ENCODE data around the gene YIPF1. TPM values are rescaled to one million over a fixed set of nuclear protein-coding genes. Genes with fewer than 3 reads are reported as not detected.

YIPF1 gene
- polyA plus RNA-seq, 3 donors, result 24.4 to 51.9 (median 42.1) TPM

DNA sequence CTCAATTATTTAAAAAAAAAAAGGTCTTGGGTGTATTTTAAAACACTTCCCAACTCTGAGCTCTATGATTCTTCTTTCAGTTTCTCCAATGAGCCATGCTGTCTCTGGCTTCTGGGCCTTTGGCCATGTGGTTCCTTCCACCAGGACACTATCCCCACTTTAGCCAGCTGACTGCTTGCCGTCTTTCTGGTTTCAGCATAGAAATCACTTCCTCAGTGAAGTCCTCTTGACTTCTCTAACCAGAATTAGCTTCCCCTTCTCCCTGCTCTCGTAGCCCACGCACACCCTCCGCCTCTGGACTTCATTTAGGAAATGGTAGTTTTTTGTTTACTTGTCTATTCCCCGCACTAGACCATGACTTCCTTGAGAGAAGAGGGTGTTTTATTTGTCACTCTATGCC is 3.3 kb upstream of the YIPF1 start:
- H3K4me3 Mint-ChIP-seq, result peak overlapping the region; percentile 63 to 84
- peaks cover 0 to 1% of the 10 kb centered on the region in 2 donors for H3K36me3 Mint-ChIP-seq
- peak overlapping the region; percentile 39 for H2AFZ ChIP-seq (ENCODE audit: insufficient read depth, low read depth, low read length, poor library complexity, severe bottlenecking)
- peaks cover 0 to 2% (median 2%) of the 10 kb centered on the region in 3 donors for H3K27me3 Mint-ChIP-seq (ENCODE audit: low read depth in 3 of 3)
- no peaks in the 10 kb centered on the region for H4K20me1 ChIP-seq (ENCODE audit: insufficient read depth, low read length)
- peak overlapping the region; percentile 80 to 81 for H3K27ac ChIP-seq (ENCODE audit: low read depth in 1 of 2, low read length in 2 of 2)
- no peaks in the 10 kb centered on the region for H3K9me3 ChIP-seq (replicated peaks in 1 of 2; ENCODE audit: control insufficient read depth in 1 of 2, insufficient read depth in 1 of 2, low read length in 2 of 2)
- no peaks in the 10 kb centered on the region for H3K79me2 ChIP-seq (ENCODE audit: insufficient read depth, low read length)
- no peak overlapping the region for H3K9ac ChIP-seq (ENCODE audit: insufficient read depth, low read length, poor library complexity, severe bottlenecking)
- DNase-seq, result peak; percentile 79 to 92 (median 80)
- H3K9me3 Mint-ChIP-seq, result no peaks in the 10 kb centered on the region
- no CpG with 5 or more reads among the region's 5 CpGs for WGBS (ENCODE audit: insufficient coverage)
- TF ChIP-seq CTCF (IDR thresholded peaks at IDR 0.05), result no peak
- H3K36me3 ChIP-seq (replicated peaks in 1 of 2; ENCODE audit: control insufficient read depth in 1 of 2, insufficient read depth in 2 of 2, low read length in 2 of 2), result peaks cover 3 to 7% of the 10 kb centered on the region in 2 donors
- peak overlapping the region; percentile 57 for H3K4me2 ChIP-seq (replicated peaks; ENCODE audit: extremely low read depth, low read length, poor library complexity, severe bottlenecking)
- peak overlapping the region; percentile 80 to 95 (median 91) for H3K27ac Mint-ChIP-seq
- peaks cover 49% of the 10 kb centered on the region for H3K4me1 Mint-ChIP-seq
- H3K27me3 ChIP-seq (ENCODE audit: control insufficient read depth in 2 of 2, insufficient read depth in 2 of 2, low read length in 2 of 2), result no peaks in the 10 kb centered on the region
- peaks cover 29 to 43% of the 10 kb centered on the region in 2 donors for H3K4me1 ChIP-seq (ENCODE audit: control insufficient read depth in 1 of 2, insufficient read depth in 2 of 2, low read length in 2 of 2)
- peak overlapping the region in 1 of 3 experiments; percentile 18 for H3K4me3 ChIP-seq (replicated peaks in 1 of 3; ENCODE audit: low read depth in 2 of 3, low read length in 3 of 3)
- intact Hi-C loops (cut with micrococcal nuclease), result loop anchor here in 1 of 2 donors (5.0 to 10.0 kb wide), 2 partner anchors 56 to 162 kb away; partner anchors contain the start of genes NDC1, TCEANC2 and TMEM59

GRCh38 chr1:53891678-53892077 is 2.1 kb upstream of the YIPF1 start:
- H4K20me1 ChIP-seq (ENCODE audit: insufficient read depth, low read length), result no peaks in the 10 kb centered on the region
- H3K4me2 ChIP-seq (replicated peaks; ENCODE audit: extremely low read depth, low read length, poor library complexity, severe bottlenecking), result no peak overlapping the region
- H3K9me3 Mint-ChIP-seq, result no peaks in the 10 kb centered on the region
- H2AFZ ChIP-seq (ENCODE audit: insufficient read depth, low read depth, low read length, poor library complexity, severe bottlenecking), result no peak overlapping the region
- peaks cover 0 to 4% (median 2%) of the 10 kb centered on the region in 3 donors for H3K27me3 Mint-ChIP-seq (ENCODE audit: low read depth in 3 of 3)
- H3K36me3 Mint-ChIP-seq, result peaks cover 7 to 14% of the 10 kb centered on the region in 2 donors
- H3K9me3 ChIP-seq (replicated peaks in 1 of 2; ENCODE audit: control insufficient read depth in 1 of 2, insufficient read depth in 1 of 2, low read length in 2 of 2), result no peaks in the 10 kb centered on the region
- no peak overlapping the region for H3K9ac ChIP-seq (ENCODE audit: insufficient read depth, low read length, poor library complexity, severe bottlenecking)
- H3K4me1 ChIP-seq (ENCODE audit: control insufficient read depth in 1 of 2, insufficient read depth in 2 of 2, low read length in 2 of 2), result peaks cover 29 to 43% of the 10 kb centered on the region in 2 donors
- H3K27ac Mint-ChIP-seq, result peak overlapping the region in 4 of 7 donors; percentile 80 to 95 (median 90)
- H3K36me3 ChIP-seq (replicated peaks in 1 of 2; ENCODE audit: control insufficient read depth in 1 of 2, insufficient read depth in 2 of 2, low read length in 2 of 2), result peaks cover 9 to 20% of the 10 kb centered on the region in 2 donors
- H3K4me1 Mint-ChIP-seq, result peaks cover 52% of the 10 kb centered on the region
- WGBS (ENCODE audit: insufficient coverage), result no CpG with 5 or more reads among the region's 2 CpGs
- no peak for TF ChIP-seq CTCF (IDR thresholded peaks at IDR 0.05)
- H3K4me3 Mint-ChIP-seq, result no peak overlapping the region
- no peaks in the 10 kb centered on the region for H3K27me3 ChIP-seq (ENCODE audit: control insufficient read depth in 2 of 2, insufficient read depth in 2 of 2, low read length in 2 of 2)
- no peak overlapping the region for H3K4me3 ChIP-seq (replicated peaks in 1 of 3; ENCODE audit: low read depth in 2 of 3, low read length in 3 of 3)
- H3K79me2 ChIP-seq (ENCODE audit: insufficient read depth, low read length), result no peaks in the 10 kb centered on the region
- DNase-seq, result peak in 1 of 3 donors; percentile 52
- H3K27ac ChIP-seq (ENCODE audit: low read depth in 1 of 2, low read length in 2 of 2), result no peak overlapping the region
- intact Hi-C loops (cut with micrococcal nuclease), result loop anchor here (2.0 to 10.0 kb wide), 3 partner anchors 53 to 163 kb away; partner anchors contain the start of genes IFT25 (in 1 of the 2), NDC1 (in 1 of the 2), TCEANC2 (in 1 of the 2) and TMEM59 (in 1 of the 2)
